AG10803 (cell line): Measurements from ENCODE around the gene ZNF592.

Experiments
- DNase-seq: peaks from one replicate; pipeline ENCODE4 v3.0.0; 2010; ENCODE audit warnings: low read depth
- H3K4me3 ChIP-seq: 2 replicates; pipeline ENCODE4 v1.5.1; 2011; ENCODE audit warnings: mild to moderate bottlenecking, low read length, control low read depth
- CTCF ChIP-seq: conservative IDR thresholded peaks from 2 replicates; pipeline ENCODE4 v1.5.1; 2011; ENCODE audit warnings: mild to moderate bottlenecking, low read length, control low read depth, inconsistent platforms

ZNF592 gene

GRCh38 chr15:84835661-84836337, 87.4 kb downstream of the ZNF592 start:
- DNase-seq = no peak
- TF ChIP-seq CTCF = no peak
- H3K4me3 ChIP-seq = no peak overlapping the region

- no peak overlapping the region for H3K4me3 ChIP-seq
- no peak for TF ChIP-seq CTCF
- no peak for DNase-seq
Observed at GRCh38 chr15:84836844-84837243, 88.5 kb downstream of the ZNF592 start.

- no peak for TF ChIP-seq CTCF
- no peak for DNase-seq
- H3K4me3 ChIP-seq = no peak overlapping the region
Observed at GRCh38 chr15:84839714-84840113, 91.3 kb downstream of the ZNF592 start.

GRCh38 chr15:84840255-84840654, 91.9 kb downstream of the ZNF592 start:
- H3K4me3 ChIP-seq = no peak overlapping the region
- TF ChIP-seq CTCF = no peak
- no peak for DNase-seq

GRCh38 chr15:84840741-84841429, 92.5 kb downstream of the ZNF592 start:
- peak; percentile 80 for DNase-seq
- no peak overlapping the region for H3K4me3 ChIP-seq
- TF ChIP-seq CTCF = no peak

- no peak for TF ChIP-seq CTCF
- DNase-seq = no peak
- no peak overlapping the region for H3K4me3 ChIP-seq
Observed at GRCh38 chr15:84842781-84843180, 94.4 kb downstream of the ZNF592 start.

- H3K4me3 ChIP-seq = no peak overlapping the region
- TF ChIP-seq CTCF = no peak
- DNase-seq = no peak
Observed at GRCh38 chr15:84844964-84845363, 96.6 kb downstream of the ZNF592 start.
